ENCODE data around the gene OSBPL7. TPM values are rescaled to one million over a fixed set of nuclear protein-coding genes. Genes with fewer than 3 reads are reported as not detected.
A peak's percentile ranks its signal among the peaks of the same experiment; 100 is the strongest.

Gene OSBPL7
- total and polyA plus RNA-seq, 2 of the 13 experiments (the other 11 are each of a cell fraction or from before 2014, with no cell fraction given): 4.7 to 6.6 TPM

DNA sequence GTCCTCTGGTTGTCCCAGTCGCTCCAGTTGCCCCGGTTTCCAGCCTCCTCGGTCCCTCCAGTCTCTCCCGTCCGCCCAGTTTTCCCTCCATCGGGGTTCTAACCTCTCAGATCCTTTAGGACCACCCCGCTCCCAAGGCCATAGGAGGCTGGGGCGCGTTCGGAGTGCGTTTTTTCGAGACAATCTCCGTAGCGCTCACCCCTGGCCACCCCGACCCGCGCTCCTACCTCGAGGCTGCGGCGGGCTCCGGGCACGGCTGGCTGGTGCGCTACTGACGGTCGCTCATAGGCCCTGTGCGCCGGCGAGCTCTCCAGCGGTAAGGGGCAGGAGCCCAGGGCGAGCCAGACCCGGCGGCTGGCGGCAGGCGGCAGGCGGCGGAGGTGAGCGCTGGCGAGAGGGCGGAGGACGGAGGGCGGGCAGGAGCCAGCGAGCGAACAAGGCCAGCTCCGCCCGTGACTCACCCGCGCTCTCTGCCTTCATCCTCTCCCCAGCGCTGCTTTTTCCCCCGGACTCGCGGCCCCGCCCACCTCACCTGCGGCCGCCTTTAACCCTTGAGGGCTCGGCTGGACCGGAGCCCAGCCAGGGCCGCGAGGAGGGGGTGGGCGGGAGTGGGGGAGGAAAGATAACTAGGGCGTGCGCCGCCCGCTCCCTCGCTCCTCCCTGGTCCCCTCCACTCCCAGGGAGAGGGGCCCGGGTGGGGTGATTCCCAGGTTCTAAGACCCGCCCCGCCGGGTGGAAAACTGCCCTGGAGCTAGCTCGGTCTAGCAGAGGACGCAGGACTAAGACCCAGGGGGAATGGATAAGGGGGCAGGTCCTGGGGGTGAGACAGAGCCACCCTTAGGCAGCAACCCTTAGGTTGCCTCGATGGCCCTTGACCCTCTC, 29.3 kb upstream of the OSBPL7 start, which contains the start of gene SP6 (continued):
- TF ChIP-seq MEIS1 (CRISPR knock-in tag; IDR thresholded peaks at IDR 0.05; ENCODE audit: borderline replicate concordance) (peak; percentile 81; the same call in 1 of the 2 replicates), ZNF816 (CRISPR knock-in tag; IDR thresholded peaks at IDR 0.05; ENCODE audit: borderline replicate concordance) (0 out of 2 replicates have a peak, but pooled peaks have one; percentile 53), RFXAP (CRISPR knock-in tag; IDR thresholded peaks at IDR 0.05; ENCODE audit: borderline replicate concordance) (peak; percentile 57; the same call in 1 of the 2 replicates), SPEN (CRISPR knock-in tag; IDR thresholded peaks at IDR 0.05; ENCODE audit: low read depth) (peak; percentile 74), FOSL2 (CRISPR knock-in tag; IDR thresholded peaks at IDR 0.05) (peak; percentile 92), YEATS4 (CRISPR knock-in tag; IDR thresholded peaks at IDR 0.05; ENCODE audit: borderline replicate concordance) (peak; percentile 54; the same call in 1 of the 2 replicates), PHF8 (CRISPR knock-in tag; IDR thresholded peaks at IDR 0.05) (peak; percentile 35; the same call in 1 of the 2 replicates), ZNF331 (CRISPR knock-in tag; IDR thresholded peaks at IDR 0.05) (peak; percentile 27; the same call in 1 of the 2 replicates), POGZ (CRISPR knock-in tag; IDR thresholded peaks at IDR 0.05) (0 out of 2 replicates have a peak, but pooled peaks have one; percentile 10), ZNF652 (CRISPR knock-in tag; IDR thresholded peaks at IDR 0.05; ENCODE audit: borderline replicate concordance, low read depth) (peak; percentile 97), SMAD1 (CRISPR knock-in tag; IDR thresholded peaks at IDR 0.05; ENCODE audit: borderline replicate concordance, low read depth) (no peak), SP5 (CRISPR knock-in tag; IDR thresholded peaks at IDR 0.05; ENCODE audit: borderline replicate concordance, low read depth) (peak; percentile 90), BORCS8-MEF2B (CRISPR knock-in tag; IDR thresholded peaks at IDR 0.05) (peak; percentile 42; the same call in 1 of the 2 replicates), ZNF33B (CRISPR knock-in tag; IDR thresholded peaks at IDR 0.05) (no peak; the same call in 1 of the 2 replicates), ZNF605 (CRISPR knock-in tag; IDR thresholded peaks at IDR 0.05) (peak; percentile 66; the same call in 1 of the 2 replicates), PHB2 (IDR thresholded peaks at IDR 0.05; ENCODE audit: partially characterized antibody) (no peak), ZNF792 (CRISPR knock-in tag; IDR thresholded peaks at IDR 0.05) (peak; percentile 81), STAG1 (CRISPR knock-in tag; IDR thresholded peaks at IDR 0.05) (peak; percentile 29), KAT8 (CRISPR knock-in tag; IDR thresholded peaks at IDR 0.05) (peak; percentile 78), SAFB2 (CRISPR knock-in tag; IDR thresholded peaks at IDR 0.05; ENCODE audit: borderline replicate concordance, low read depth) (peak; percentile 70; the same call in 1 of the 2 replicates), CCDC6 (CRISPR knock-in tag; IDR thresholded peaks at IDR 0.05) (peak; percentile 66; the same call in 1 of the 2 replicates)
- TF ChIP-seq, protein P1, sequence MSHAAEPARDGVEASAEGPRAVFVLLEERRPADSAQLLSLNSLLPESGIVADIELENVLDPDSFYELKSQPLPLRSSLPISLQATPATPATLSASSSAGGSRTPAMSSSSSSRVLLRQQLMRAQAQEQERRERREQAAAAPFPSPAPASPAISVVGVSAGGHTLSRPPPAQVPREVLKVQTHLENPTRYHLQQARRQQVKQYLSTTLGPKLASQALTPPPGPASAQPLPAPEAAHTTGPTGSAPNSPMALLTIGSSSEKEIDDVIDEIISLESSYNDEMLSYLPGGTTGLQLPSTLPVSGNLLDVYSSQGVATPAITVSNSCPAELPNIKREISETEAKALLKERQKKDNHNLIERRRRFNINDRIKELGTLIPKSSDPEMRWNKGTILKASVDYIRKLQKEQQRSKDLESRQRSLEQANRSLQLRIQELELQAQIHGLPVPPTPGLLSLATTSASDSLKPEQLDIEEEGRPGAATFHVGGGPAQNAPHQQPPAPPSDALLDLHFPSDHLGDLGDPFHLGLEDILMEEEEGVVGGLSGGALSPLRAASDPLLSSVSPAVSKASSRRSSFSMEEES (CRISPR knock-in tag; IDR thresholded peaks at IDR 0.05): no peak
- TF ChIP-seq, protein P2, sequence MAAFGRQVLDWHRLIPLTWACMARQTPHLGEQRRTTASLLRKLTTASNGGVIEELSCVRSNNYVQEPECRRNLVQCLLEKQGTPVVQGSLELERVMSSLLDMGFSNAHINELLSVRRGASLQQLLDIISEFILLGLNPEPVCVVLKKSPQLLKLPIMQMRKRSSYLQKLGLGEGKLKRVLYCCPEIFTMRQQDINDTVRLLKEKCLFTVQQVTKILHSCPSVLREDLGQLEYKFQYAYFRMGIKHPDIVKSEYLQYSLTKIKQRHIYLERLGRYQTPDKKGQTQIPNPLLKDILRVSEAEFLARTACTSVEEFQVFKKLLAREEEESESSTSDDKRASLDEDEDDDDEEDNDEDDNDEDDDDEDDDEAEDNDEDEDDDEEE (CRISPR knock-in tag; IDR thresholded peaks at IDR 0.05): 0 out of 2 replicates have a peak, but pooled peaks have one; percentile 33
- TF ChIP-seq, protein P3, sequence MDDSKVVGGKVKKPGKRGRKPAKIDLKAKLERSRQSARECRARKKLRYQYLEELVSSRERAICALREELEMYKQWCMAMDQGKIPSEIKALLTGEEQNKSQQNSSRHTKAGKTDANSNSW (CRISPR knock-in tag; IDR thresholded peaks at IDR 0.05; ENCODE audit: borderline replicate concordance): no peak
- TF ChIP-seq, protein P4, sequence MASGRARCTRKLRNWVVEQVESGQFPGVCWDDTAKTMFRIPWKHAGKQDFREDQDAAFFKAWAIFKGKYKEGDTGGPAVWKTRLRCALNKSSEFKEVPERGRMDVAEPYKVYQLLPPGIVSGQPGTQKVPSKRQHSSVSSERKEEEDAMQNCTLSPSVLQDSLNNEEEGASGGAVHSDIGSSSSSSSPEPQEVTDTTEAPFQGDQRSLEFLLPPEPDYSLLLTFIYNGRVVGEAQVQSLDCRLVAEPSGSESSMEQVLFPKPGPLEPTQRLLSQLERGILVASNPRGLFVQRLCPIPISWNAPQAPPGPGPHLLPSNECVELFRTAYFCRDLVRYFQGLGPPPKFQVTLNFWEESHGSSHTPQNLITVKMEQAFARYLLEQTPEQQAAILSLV (CRISPR knock-in tag; IDR thresholded peaks at IDR 0.05; ENCODE audit: borderline replicate concordance): peak; percentile 69; the same call in 1 of the 2 replicates
- TF ChIP-seq, protein P5, sequence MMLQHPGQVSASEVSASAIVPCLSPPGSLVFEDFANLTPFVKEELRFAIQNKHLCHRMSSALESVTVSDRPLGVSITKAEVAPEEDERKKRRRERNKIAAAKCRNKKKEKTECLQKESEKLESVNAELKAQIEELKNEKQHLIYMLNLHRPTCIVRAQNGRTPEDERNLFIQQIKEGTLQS (CRISPR knock-in tag; IDR thresholded peaks at IDR 0.05): peak; percentile 51; the same call in 1 of the 2 replicates

Data from HepG2 (cell line).